ENCODE measurements around the gene CFAP97D1.
A peak's percentile ranks its signal among the peaks of the same experiment; 100 is the strongest.
"Not testable (repeated sequence)": the region's sequence is repeated elsewhere in the genome, so short reads cannot be mapped to it uniquely, and the experiment has no call there.

The CFAP97D1 gene

GRCh38 chr17:43768943-43769342 is 11.3 kb upstream of the CFAP97D1 start:
- DNase-seq = no peak

DNA sequence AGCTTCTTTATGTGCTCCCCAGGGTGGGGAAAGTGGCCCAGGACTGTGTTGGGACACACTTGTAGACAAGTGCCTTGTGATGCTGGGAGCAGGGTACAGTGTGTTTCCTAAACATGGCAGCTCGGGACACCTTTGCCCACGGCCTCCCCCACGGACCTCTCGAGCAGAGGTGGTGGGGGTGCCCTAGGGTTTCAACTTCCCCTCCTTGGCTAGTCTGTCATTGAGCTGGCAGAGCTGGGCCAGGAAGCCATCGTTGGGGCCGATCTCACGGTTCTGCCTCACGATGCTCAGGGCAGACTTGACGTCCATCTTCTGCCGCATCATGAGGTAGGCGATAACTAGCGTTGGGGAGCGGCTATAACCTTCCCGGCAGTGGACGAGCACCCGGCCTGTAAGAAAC is 10.8 kb upstream of the CFAP97D1 start:
- no peak for DNase-seq

GRCh38 chr17:43769859-43770258 is 10.4 kb upstream of the CFAP97D1 start:
- DNase-seq = no peak

DNA sequence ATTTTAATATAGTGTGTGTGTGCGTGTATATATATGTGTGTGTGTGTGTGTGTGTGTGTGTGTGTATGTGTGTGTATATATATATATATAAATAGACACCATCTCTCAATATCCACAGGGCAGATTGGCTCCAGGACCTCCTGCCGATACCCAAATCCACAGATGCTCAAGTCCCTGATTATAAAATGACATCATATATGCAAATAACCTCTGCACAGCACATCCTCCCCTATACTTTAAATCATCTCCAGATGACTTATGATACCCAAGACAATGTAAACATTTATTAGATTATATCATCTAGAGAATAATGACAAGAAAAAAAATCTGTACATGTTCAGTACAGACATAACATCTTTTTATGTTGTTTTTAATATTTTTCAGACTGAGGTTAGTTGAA is 9.3 kb upstream of the CFAP97D1 start:
- no peak for DNase-seq

DNA sequence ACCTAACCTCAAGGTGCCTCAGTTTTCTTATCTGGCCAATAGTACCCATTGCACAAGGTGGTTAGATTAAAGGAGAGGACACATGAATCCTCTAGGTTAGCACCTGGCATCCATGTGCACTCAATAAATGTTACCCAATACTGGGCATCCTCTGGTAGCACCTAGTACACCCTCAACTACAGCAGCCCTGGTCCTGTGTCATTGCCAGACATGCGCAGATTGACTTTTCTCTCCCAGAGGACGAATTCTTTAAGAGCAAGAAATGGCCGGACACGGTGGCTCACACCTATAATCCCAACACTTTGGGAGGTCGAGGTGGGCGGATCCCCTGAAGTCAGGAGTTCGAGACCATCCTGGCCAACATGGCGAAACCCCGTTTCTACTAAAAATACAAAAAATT is 8.8 kb upstream of the CFAP97D1 start:
- DNase-seq = no peak

GRCh38 chr17:43772877-43773648 is 7.2 kb upstream of the CFAP97D1 start:
- DNase-seq = no peak

DNA sequence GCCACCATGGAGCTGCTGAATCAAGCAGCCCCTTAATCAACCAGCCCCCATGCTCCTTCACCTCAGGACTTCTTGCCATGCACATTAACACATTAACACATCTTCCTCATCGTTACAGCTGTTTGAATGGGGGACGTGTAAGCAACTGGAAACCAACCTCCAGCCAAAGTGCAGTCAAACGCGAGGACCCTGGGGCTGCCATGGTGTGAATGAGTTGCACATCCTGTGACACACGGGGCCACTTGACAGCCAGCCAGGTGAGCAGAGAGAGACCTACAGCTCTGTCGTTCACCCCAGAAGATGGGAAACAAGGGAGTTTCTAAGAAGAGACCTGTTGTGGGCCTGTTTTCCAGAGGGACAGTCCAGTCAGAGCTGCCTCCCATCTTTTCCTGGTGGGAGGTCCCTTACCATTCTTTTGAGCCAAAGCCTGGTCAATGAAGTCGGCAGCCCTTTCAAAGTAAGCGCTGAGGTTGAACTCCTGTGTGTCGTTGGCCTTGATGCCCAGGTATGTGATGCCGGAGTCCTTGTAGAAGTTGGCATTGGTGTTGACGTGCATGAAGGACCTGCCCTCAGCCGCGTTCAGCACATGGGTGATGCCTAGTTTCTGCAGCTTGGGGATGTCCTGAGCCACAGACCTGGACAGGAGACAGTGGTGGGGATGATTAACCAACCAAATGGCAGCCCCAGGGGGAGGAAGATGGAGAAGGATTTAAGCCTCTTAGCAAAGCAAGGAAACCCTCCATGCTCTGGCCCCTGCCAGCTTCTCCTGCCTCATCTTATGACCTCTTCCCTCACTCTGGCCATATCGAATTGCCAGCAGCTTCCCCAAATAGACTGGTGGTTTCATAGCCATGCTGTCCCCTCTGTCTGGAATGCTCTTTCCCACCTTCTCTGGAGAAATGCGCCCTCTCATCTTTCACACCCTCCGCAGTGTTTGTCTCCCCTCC is 5.7 kb upstream of the CFAP97D1 start:
- no peak for DNase-seq

DNA sequence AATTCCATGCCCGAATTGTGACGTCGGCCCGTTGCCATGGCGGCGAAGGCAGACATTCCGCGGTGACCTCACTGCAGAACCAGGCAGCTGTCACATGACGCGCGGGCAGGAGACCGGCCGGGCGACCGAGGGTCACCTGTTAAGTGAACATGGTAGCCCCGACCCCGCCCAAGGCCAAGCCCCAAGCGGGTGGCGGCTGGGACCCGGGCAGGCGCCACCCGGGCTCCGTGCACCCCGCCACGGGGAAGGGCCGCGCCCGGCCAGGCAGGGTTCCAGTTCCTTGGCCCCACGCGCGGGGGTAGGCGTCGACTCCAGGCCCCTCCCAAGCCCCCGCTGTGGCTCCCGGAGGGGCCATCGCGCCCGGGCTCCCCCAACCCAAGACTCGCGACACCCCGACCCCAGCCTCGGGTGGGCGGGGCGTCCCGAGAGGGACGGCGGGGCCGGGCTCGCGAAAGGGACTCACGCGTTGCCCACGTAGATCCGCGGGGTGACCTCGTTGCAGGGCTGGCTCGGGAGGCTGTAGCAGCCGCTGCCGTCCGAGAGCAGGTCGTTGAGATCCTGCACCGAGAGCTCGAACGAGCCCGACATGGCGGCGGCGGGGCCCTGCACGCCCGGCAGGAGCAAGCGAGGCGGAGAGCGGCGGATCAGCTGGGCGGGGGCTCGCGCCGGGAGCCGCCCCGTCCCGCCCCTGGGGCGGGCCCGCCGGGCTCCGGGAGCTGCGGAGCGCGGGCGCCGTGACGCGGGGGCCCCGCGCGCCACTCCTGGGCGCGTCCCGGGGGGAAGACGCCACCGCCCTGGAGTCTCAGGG is 1.7 kb upstream of the CFAP97D1 start, which contains the start of gene DUSP3:
Gene DUSP3 (minus strand): TSS at position 641 of the 808 bp plus-strand sequence. CDS start 53 bp downstream, at position 588.
- peak; percentile 76 for DNase-seq

- no peak for DNase-seq
Observed at GRCh38 chr17:43779145-43780125, 800 bp upstream of the CFAP97D1 start.

- no peak for DNase-seq
Observed at GRCh38 chr17:43782913-43783680, 2.9 kb downstream of the CFAP97D1 start.

GRCh38 chr17:43784068-43784467 is 3.8 kb downstream of the CFAP97D1 start:
- no peak for DNase-seq

- peak; percentile 15 for DNase-seq
Observed at GRCh38 chr17:43784628-43785101, 4.4 kb downstream of the CFAP97D1 start.

DNA sequence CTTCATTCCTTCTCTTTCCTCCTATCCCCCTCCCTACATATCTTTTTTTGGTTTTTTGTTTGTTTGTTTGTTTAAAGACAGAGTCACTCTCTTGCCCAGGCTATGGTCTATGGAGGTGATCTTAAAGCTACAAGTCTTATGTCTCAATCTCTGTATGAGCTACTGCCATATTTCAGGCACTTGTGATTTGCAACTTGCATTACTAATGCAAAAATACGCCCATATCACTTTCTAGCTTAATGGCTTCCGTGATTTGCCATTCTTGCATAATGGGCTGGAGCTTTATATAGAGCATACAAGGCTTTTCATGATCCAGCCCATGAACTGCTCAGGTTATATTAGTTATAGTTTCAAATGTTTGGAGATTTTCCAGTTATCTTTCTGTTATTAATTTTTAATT is 7.5 kb downstream of the CFAP97D1 start:
- DNase-seq = no peak

GRCh38 chr17:43788540-43788939 is 8.3 kb downstream of the CFAP97D1 start:
- no peak for DNase-seq

DNA sequence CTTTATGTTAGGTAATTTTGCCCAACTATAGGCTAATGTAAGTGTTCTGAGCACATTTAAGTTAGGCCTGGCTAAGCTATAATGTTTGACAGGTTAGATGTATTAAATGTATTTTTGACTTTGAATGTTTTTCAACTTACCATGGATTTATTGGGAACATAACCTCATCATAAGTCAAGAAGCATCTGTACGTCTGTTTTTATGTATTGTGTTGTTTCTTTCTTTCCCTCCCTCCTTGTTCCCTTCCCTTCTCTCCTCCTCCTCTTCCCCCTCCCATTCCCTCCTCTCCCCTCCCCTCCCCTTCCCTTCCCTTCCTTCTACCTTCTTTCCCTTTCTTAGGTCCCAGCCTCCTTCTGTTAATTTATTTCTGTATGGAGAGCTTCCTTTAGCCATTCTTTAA is 9.2 kb downstream of the CFAP97D1 start:
- DNase-seq = no peak

- no peak for DNase-seq
Observed at GRCh38 chr17:43790311-43790940, 10.2 kb downstream of the CFAP97D1 start.

GRCh38 chr17:43791589-43791988 is 11.4 kb downstream of the CFAP97D1 start:
- DNase-seq = peak; percentile 14

DNA sequence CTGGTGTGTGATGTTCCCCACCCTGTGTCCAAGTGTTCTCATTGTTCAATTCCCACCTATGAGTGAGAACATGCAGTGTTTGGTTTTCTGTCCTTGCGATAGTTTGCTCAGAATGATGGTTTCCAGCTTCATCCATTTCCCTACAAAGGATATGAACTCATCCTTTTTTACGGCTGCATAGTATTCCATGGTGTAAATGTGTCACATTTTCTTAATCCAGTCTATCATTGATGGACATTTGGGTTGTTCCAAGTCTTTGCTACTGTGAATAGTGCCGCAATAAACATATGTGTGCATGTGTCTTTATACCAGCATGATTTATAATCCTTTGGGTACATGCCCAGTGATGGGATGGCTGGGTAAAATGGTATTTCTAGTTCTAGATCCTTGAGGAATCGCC is 12.4 kb downstream of the CFAP97D1 start:
- not testable (repeated sequence) for DNase-seq

- not testable (repeated sequence) for DNase-seq
Observed at GRCh38 chr17:43798024-43798423, 17.8 kb downstream of the CFAP97D1 start.

- no peak for DNase-seq
Observed at GRCh38 chr17:43799047-43799446, 18.8 kb downstream of the CFAP97D1 start.

Data from activated CD4-positive, alpha-beta T cell treated with anti-CD3 and anti-CD28 coated beads, Interleukin-10, Interleukin-2, amounts not matched to agents 100 ng/mL and 50 ng/mL, durations not matched to agents 16 hours and 8 hours (primary cell).